MM.1S (cell line): Measurements from ENCODE around the gene RHOB.

ENCODE experiments used
- DNase-seq: peaks from one replicate; pipeline ENCODE4 v3.0.0-alpha.2; 2015
- H2AFZ ChIP-seq: fragments of 300-600 bp; sonication (generic); 2 replicates; pipeline ENCODE4 v1.6.0; 2016; ENCODE audit warnings: antibody characterized with exemption, low read length
- H3F3A ChIP-seq: fragments of 300-600 bp; sonication (generic); 2 replicates; pipeline ENCODE4 v1.6.1; 2016; ENCODE audit warnings: mild to moderate bottlenecking, antibody characterized with exemption, low read length, moderate library complexity, mixed read lengths; ENCODE audit not compliant: insufficient read depth
- H3K27ac ChIP-seq: fragments of 300-600 bp; sonication (generic); 2 replicates; pipeline ENCODE4 v1.5.1; 2016; ENCODE audit warnings: mild to moderate bottlenecking, low read length
- H3K27me3 ChIP-seq: fragments of 300-600 bp; sonication (generic); replicated peaks from 2 replicates; pipeline ENCODE4 v1.6.0; 2016; ENCODE audit warnings: low read length; ENCODE audit not compliant: insufficient read depth
- H3K36me3 ChIP-seq: fragments of 300-600 bp; sonication (generic); replicated peaks from 2 replicates; pipeline ENCODE4 v1.6.1; 2016; ENCODE audit warnings: mild to moderate bottlenecking, low read length, mixed read lengths; ENCODE audit not compliant: insufficient read depth
- H3K4me1 ChIP-seq: fragments of 300-600 bp; sonication (generic); 2 replicates; pipeline ENCODE4 v1.6.1; 2016; ENCODE audit warnings: low read length, mixed read lengths
- H3K4me2 ChIP-seq: fragments of 300-600 bp; sonication (generic); 2 replicates; pipeline ENCODE4 v1.6.0; 2016; ENCODE audit warnings: low read depth, low read length
- H3K4me3 ChIP-seq: fragments of 300-600 bp; sonication (generic); 2 replicates; pipeline ENCODE4 v1.5.1; 2016; ENCODE audit warnings: low read length, mixed read lengths
- H3K79me2 ChIP-seq: fragments of 300-600 bp; sonication (generic); 2 replicates; pipeline ENCODE4 v1.6.1; 2016; ENCODE audit warnings: mixed run types, low read length, mixed read lengths
- H3K9ac ChIP-seq: fragments of 300-600 bp; sonication (generic); 2 replicates; pipeline ENCODE4 v1.6.1; 2016; ENCODE audit warnings: low read length, mixed read lengths
- H3K9me2 ChIP-seq: fragments of 300-600 bp; sonication (generic); replicated peaks from 2 replicates; pipeline ENCODE4 v1.6.1; 2016; ENCODE audit warnings: mild to moderate bottlenecking, low read length, mixed read lengths; ENCODE audit not compliant: insufficient read depth
- H3K9me3 ChIP-seq: fragments of 300-600 bp; sonication (generic); replicated peaks from 2 replicates; pipeline ENCODE4 v1.6.1; 2016; ENCODE audit warnings: mild to moderate bottlenecking, low read length, mixed read lengths; ENCODE audit not compliant: insufficient read depth
- H4K20me1 ChIP-seq: fragments of 300-600 bp; sonication (generic); 2 replicates; pipeline ENCODE4 v1.6.1; 2016; ENCODE audit warnings: mild to moderate bottlenecking, low read length, moderate library complexity, mixed read lengths; ENCODE audit not compliant: insufficient read depth
- CTCF ChIP-seq: fragments of 300-600 bp; sonication (generic); IDR thresholded peaks from 2 replicates; pipeline ENCODE4 v1.5.1; 2016; ENCODE audit warnings: antibody characterized with exemption, low read length, mixed read lengths
- EZH2 ChIP-seq: fragments of 300-600 bp; sonication (generic); optimal IDR thresholded peaks from 2 replicates; pipeline ENCODE3; 2017; ENCODE audit warnings: low read depth, mild to moderate bottlenecking, antibody characterized with exemption, low read length, mixed read lengths
- EZH2phosphoT487 ChIP-seq: fragments of 300-600 bp; sonication (generic); IDR thresholded peaks from 2 replicates; pipeline ENCODE4 v1.6.1; 2018; ENCODE audit warnings: antibody characterized with exemption, low read length

The RHOB gene

GRCh38 chr2:20450201-20450999 lies 3.5 kb downstream of the RHOB start:
- H2AFZ ChIP-seq, result no peak overlapping the region
- peaks cover 25% of the 10 kb centered on the region for H3K4me1 ChIP-seq
- H3K9me3 ChIP-seq, result no peaks in the 10 kb centered on the region
- H3K79me2 ChIP-seq, result peaks cover 19% of the 10 kb centered on the region
- no peaks in the 10 kb centered on the region for H3K36me3 ChIP-seq
- H3K27me3 ChIP-seq, result no peaks in the 10 kb centered on the region
- H3F3A ChIP-seq, result peaks cover 21% of the 10 kb centered on the region; the same call in 1 of the 2 replicates
- DNase-seq, result peak; percentile 18
- no peak for TF ChIP-seq CTCF
- TF ChIP-seq EZH2phosphoT487, result no peak
- TF ChIP-seq EZH2, result no peak
- no peak overlapping the region for H3K27ac ChIP-seq
- H3K4me3 ChIP-seq, result no peak overlapping the region
- no peak overlapping the region for H3K4me2 ChIP-seq
- H3K9me2 ChIP-seq, result no peaks in the 10 kb centered on the region
- no peak overlapping the region for H3K9ac ChIP-seq
- H4K20me1 ChIP-seq, result no peaks in the 10 kb centered on the region

GRCh38 chr2:20451000-20451290 lies 4.1 kb downstream of the RHOB start:
- Histone ChIP-seq H3F3A (peaks cover 21% of the 10 kb centered on the region; the same call in 1 of the 2 replicates), H4K20me1 (no peaks in the 10 kb centered on the region), H3K4me3 (no peak overlapping the region), H3K27ac (no peak overlapping the region), H3K27me3 (no peaks in the 10 kb centered on the region), H3K9me2 (no peaks in the 10 kb centered on the region), H3K9ac (no peak overlapping the region), H3K36me3 (no peaks in the 10 kb centered on the region), H3K4me1 (peaks cover 25% of the 10 kb centered on the region), H2AFZ (no peak overlapping the region), H3K9me3 (no peaks in the 10 kb centered on the region), H3K79me2 (peaks cover 19% of the 10 kb centered on the region), H3K4me2 (no peak overlapping the region)
- DNase-seq, result no peak
- TF ChIP-seq EZH2 (no peak), EZH2phosphoT487 (no peak), CTCF (no peak)

GRCh38 chr2:20451341-20451740 lies 4.5 kb downstream of the RHOB start:
- Histone ChIP-seq H3F3A (peaks cover 21% of the 10 kb centered on the region; the same call in 1 of the 2 replicates), H3K4me2 (no peak overlapping the region), H3K9me3 (no peaks in the 10 kb centered on the region), H4K20me1 (no peaks in the 10 kb centered on the region), H3K4me1 (peaks cover 25% of the 10 kb centered on the region), H3K79me2 (peaks cover 19% of the 10 kb centered on the region), H2AFZ (no peak overlapping the region), H3K4me3 (no peak overlapping the region), H3K27me3 (no peaks in the 10 kb centered on the region), H3K9me2 (no peaks in the 10 kb centered on the region), H3K9ac (no peak overlapping the region), H3K27ac (no peak overlapping the region), H3K36me3 (no peaks in the 10 kb centered on the region)
- DNase-seq, result no peak
- no peak for TF ChIP-seq EZH2phosphoT487
- no peak for TF ChIP-seq EZH2
